Measurements from ENCODE around the gene COL4A6.

GRCh38 chrX:108437349-108438109 lies 693 bp downstream of the COL4A6 start:
- TF ChIP-seq, protein P1, sequence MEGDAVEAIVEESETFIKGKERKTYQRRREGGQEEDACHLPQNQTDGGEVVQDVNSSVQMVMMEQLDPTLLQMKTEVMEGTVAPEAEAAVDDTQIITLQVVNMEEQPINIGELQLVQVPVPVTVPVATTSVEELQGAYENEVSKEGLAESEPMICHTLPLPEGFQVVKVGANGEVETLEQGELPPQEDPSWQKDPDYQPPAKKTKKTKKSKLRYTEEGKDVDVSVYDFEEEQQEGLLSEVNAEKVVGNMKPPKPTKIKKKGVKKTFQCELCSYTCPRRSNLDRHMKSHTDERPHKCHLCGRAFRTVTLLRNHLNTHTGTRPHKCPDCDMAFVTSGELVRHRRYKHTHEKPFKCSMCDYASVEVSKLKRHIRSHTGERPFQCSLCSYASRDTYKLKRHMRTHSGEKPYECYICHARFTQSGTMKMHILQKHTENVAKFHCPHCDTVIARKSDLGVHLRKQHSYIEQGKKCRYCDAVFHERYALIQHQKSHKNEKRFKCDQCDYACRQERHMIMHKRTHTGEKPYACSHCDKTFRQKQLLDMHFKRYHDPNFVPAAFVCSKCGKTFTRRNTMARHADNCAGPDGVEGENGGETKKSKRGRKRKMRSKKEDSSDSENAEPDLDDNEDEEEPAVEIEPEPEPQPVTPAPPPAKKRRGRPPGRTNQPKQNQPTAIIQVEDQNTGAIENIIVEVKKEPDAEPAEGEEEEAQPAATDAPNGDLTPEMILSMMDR (IDR thresholded peaks at IDR 0.05; ENCODE audit: extremely low read depth in 1 of 2, insufficient read depth in 1 of 2, low read depth in 1 of 2, low read length in 2 of 2): no peak
- TF ChIP-seq EZH2 (IDR thresholded peaks at IDR 0.05; ENCODE audit: borderline replicate concordance, low read depth, low read length, severe bottlenecking): no peak
- no peak for TF ChIP-seq JUN (IDR thresholded peaks at IDR 0.05; ENCODE audit: borderline replicate concordance, insufficient read depth, insufficient read length, low read depth)
- TF ChIP-seq POLR2A (IDR thresholded peaks at IDR 0.05; ENCODE audit: low read depth, low read length): no peak
- no peak for TF ChIP-seq MAX (IDR thresholded peaks at IDR 0.05; ENCODE audit: insufficient read depth, insufficient read length)
- no peak for TF ChIP-seq POLR2AphosphoS5 (IDR thresholded peaks at IDR 0.05; ENCODE audit: insufficient read depth, low read depth, low read length)
- no peak for TF ChIP-seq GATA2 (IDR thresholded peaks at IDR 0.05; ENCODE audit: insufficient read depth, insufficient read length, low read depth, low read length)
- no peak for TF ChIP-seq MYC (IDR thresholded peaks at IDR 0.05; ENCODE audit: low read depth, low read length)

All from endothelial cell of umbilical vein (primary cell).